A549 (cell line): ENCODE data around the gene TBXA2R. TPM values are rescaled to one million over a fixed set of nuclear protein-coding genes. Genes with fewer than 3 reads are reported as not detected.

Experiments used
- ATAC-seq, 2 experiments: fragments of 200-7000 bp in 1 of 2; fragments of >200 bp in 1 of 2; cut with Nextera tagmentation in 1 of 2; cut with Tn5 transposase in 1 of 2; 3 replicates each; pipeline versions ENCODE4 v1.8.0 to v1.9.1; 2018 to 2020; ENCODE audit warnings: mild to moderate bottlenecking in 1 of 2, moderate library complexity in 1 of 2
- CTCF ChIA-PET: fragments of 300-600 bp; sonication (Branson Sonifier 250); formaldehyde crosslinking; extraction: SDS; loops from one replicate; lab custom pipeline; 2021; ENCODE audit warnings: antibody characterized with exemption, inconsistent platforms; lab: Yijun Ruan, JAX
- POLR2A ChIA-PET: fragments of 350-600 bp; formaldehyde crosslinking; extraction: SDS; loops from one replicate; lab custom pipeline; 2021; ENCODE audit warnings: antibody characterized with exemption, inconsistent platforms; lab: Yijun Ruan, JAX
- DNase-seq, 2 experiments: peaks; one replicate each; pipeline versions ENCODE4 v3.0.0 to v3.0.0-alpha.2; 2011 to 2016; ENCODE audit warnings: low read depth in 1 of 2, low spot score in 1 of 2
- FAIRE-seq: peaks from 2 replicates; lab custom pipeline; 2011; peaks lifted over from hg19 to GRCh38; lab: Jason Lieb, UNC
- H3K27ac ChIP-seq, 2 experiments: fragments of >200 bp; sonication (Bioruptor Twin); formaldehyde crosslinking; 3 replicates each; pipeline ENCODE4 v1.5.1; 2016 to 2017
- H3K4me1 ChIP-seq: fragments of >200 bp; sonication (Bioruptor Twin); formaldehyde crosslinking; 3 replicates; pipeline ENCODE4 v1.6.1; 2016
- H3K4me2 ChIP-seq: fragments of >200 bp; sonication (Bioruptor Twin); formaldehyde crosslinking; 3 replicates; pipeline ENCODE4 v1.6.1; 2016
- H3K4me3 ChIP-seq: fragments of >200 bp; sonication (Bioruptor Twin); formaldehyde crosslinking; 3 replicates; pipeline ENCODE4 v1.5.1; 2016
- H3K9me3 ChIP-seq: fragments of >200 bp; sonication (Bioruptor Twin); formaldehyde crosslinking; 3 replicates; pipeline ENCODE4 v1.6.1; 2016
- BHLHE40 ChIP-seq: IDR thresholded peaks from 2 replicates; pipeline ENCODE4 v1.6.1; 2012; ENCODE audit warnings: low read depth, low read length, inconsistent platforms
- CTCF ChIP-seq: fragments of >200 bp; sonication (Bioruptor Twin); formaldehyde crosslinking; IDR thresholded peaks from 3 replicates; pipeline ENCODE4 v1.5.1; 2016
- EHF ChIP-seq: fragments of 250-450 bp; sonication (Bioruptor Pico); IDR thresholded peaks from 2 replicates; pipeline ENCODE4 v1.5.0; 2020; ENCODE audit warnings: mild to moderate bottlenecking
- ESRRA ChIP-seq: fragments of 150-350 bp; IDR thresholded peaks from 2 replicates; pipeline ENCODE4 v1.6.1; 2014; ENCODE audit warnings: mild to moderate bottlenecking, low read length, borderline replicate concordance
- FOSL2 ChIP-seq, 2 experiments: fragments of 450-650 bp in 1 of 2; fragments of >200 bp in 1 of 2; sonication (Bioruptor Twin) in 1 of 2; formaldehyde crosslinking; IDR thresholded peaks; 2 replicates each; pipeline versions ENCODE4 v1.5.0 to v1.6.1; 2016 to 2020; ENCODE audit warnings: mild to moderate bottlenecking in 1 of 2, moderate library complexity in 1 of 2
- HEYL ChIP-seq: fragments of 250-450 bp; sonication (Bioruptor Pico); IDR thresholded peaks from 2 replicates; pipeline ENCODE4 v1.8.0; 2021; ENCODE audit warnings: mild to moderate bottlenecking, moderate library complexity
- KDM1A ChIP-seq: fragments of 200-600 bp; sonication (generic); IDR thresholded peaks from 2 replicates; pipeline ENCODE4 v1.6.1; 2016; ENCODE audit warnings: low read depth, mild to moderate bottlenecking
- MYC ChIP-seq: IDR thresholded peaks from 2 replicates; pipeline ENCODE4 v1.6.1; 2012; ENCODE audit warnings: mild to moderate bottlenecking, inconsistent platforms, low read length, improper control_type of control experiment, borderline replicate concordance
- NFE2L2 ChIP-seq: fragments of 150-350 bp; conservative IDR thresholded peaks from 2 replicates; pipeline ENCODE4 v1.6.1; 2014; ENCODE audit warnings: low read length
- NR3C1 ChIP-seq: fragments of >200 bp; sonication (Bioruptor Twin); formaldehyde crosslinking; IDR thresholded peaks from 3 replicates; pipeline ENCODE4 v1.6.1; 2017
- PBX3 ChIP-seq: IDR thresholded peaks from 2 replicates; pipeline ENCODE4 v1.6.1; 2012
- POLR2AphosphoS2 ChIP-seq: conservative IDR thresholded peaks from 2 replicates; pipeline ENCODE4 v1.6.1; 2012; ENCODE audit warnings: low read length, improper control_type of control experiment, inconsistent platforms
- RAD21 ChIP-seq, 2 experiments: fragments of >200 bp in 1 of 2; sonication (Bioruptor Twin) in 1 of 2; formaldehyde crosslinking in 1 of 2; IDR thresholded peaks in 1 of 2; conservative IDR thresholded peaks in 1 of 2; 2 replicates in 1 of 2; 3 replicates in 1 of 2; pipeline ENCODE4 v1.6.1; 2012 to 2018; ENCODE audit warnings: inconsistent platforms in 1 of 2
- RARB ChIP-seq: fragments of 250-450 bp; sonication (Bioruptor Pico); IDR thresholded peaks from 2 replicates; pipeline ENCODE4 v1.8.0; 2021; ENCODE audit warnings: mild to moderate bottlenecking, moderate library complexity
- SMC3 ChIP-seq: fragments of >200 bp; sonication (Bioruptor Twin); formaldehyde crosslinking; IDR thresholded peaks from 3 replicates; pipeline ENCODE4 v1.6.1; 2018; ENCODE audit warnings: inconsistent platforms
- TFCP2L1 ChIP-seq: fragments of 250-450 bp; sonication (Bioruptor Pico); IDR thresholded peaks from 2 replicates; pipeline ENCODE4 v1.5.0; 2021; ENCODE audit warnings: mild to moderate bottlenecking
- USF2 ChIP-seq: fragments of 450-650 bp; IDR thresholded peaks from 2 replicates; pipeline ENCODE4 v1.6.1; 2014; ENCODE audit warnings: antibody characterized with exemption
- ZFP36 ChIP-seq: fragments of 450-650 bp; IDR thresholded peaks from 2 replicates; pipeline ENCODE4 v1.6.1; 2014; ENCODE audit warnings: borderline replicate concordance; ENCODE audit not compliant: partially characterized antibody
- ZNF302 ChIP-seq: fragments of 250-450 bp; sonication (Bioruptor Pico); IDR thresholded peaks from 2 replicates; pipeline ENCODE4 v1.9.0; 2021; ENCODE audit warnings: inconsistent platforms, mild to moderate bottlenecking, moderate library complexity
- ZSCAN20 ChIP-seq: fragments of 250-450 bp; sonication (Bioruptor Pico); IDR thresholded peaks from 2 replicates; pipeline ENCODE4 v1.8.0; 2022; ENCODE audit warnings: mild to moderate bottlenecking, moderate library complexity
- WGBS: methylation state at CpG from one replicate; pipeline ENCODE4 v1.1.6; 2017; ENCODE audit errors: missing lambda C conversion rate; 5-methylcytosine and 5-hydroxymethylcytosine counted together
- polyA plus RNA-seq, 4 experiments: library from polyadenylated mRNA; depleted of rRNA in 3 of 4; stranded (reverse); fragments of >200 nt; fragmentation: RNase III in 1 of 4; extraction: RNeasy Plus Mini Kit Qiagen cat#74134 plus additional on column Dnase treatment in 1 of 4; gene quantifications; 2 replicates in 3 of 4; 3 replicates in 1 of 4; pipeline ENCODE4 v1.2.3, GENCODE V29; 2011 to 2017
- small RNA-seq, 6 experiments: library from RNA; depleted of rRNA; stranded (forward); fragments of <200 nt; gene quantifications; one replicate each; pipeline ENCODE3, GENCODE V24; 2012

TBXA2R gene
- polyA plus RNA-seq, 2 of the 4 experiments (the other 2 are of a cell fraction), result 0.13 to 0.49 TPM

DNA sequence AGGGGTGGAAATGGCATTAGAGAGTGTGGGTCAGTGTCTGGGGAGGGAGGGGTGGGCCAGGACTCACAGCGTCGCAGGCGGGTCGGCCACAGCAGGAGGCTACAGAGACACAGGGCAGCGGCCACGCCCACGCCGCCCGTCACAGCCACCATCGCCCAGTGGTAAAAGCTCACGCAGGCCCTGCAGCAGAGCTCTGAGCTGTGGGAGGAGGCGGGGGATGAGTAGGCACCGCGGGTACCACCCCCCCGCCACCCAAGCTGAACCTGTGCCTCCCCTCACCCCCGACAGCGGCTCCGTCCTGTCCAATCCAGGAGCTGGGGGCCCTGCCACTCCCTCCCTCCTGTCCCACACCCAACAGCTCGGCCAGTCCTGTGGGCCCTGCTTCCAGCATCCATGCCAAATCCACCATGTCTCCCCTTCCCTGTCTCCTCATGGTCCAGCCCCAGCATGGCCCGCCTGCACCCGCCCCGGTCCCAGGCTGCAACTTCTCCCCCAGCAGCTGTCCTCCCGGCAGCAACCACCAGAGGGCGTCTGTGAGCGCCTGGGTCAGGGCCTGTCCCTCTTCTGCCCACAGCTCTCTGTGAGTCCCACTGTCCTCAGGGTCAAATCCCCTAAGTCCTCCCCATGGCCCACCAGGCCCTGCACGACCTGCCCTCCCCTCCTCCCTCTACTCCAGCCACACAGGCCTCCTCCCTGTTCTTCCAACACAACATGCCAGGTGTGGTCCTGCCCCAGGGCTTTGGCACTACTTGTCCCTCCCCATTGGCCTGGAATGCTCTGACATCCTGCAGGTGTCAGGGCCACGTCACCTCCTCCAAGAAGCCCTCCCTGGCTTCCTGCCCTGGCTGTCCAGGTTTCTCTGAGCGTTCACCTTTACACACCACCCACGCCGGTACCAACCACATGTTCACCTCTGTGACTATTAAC lies 61.7 kb downstream of the TBXA2R start:
- POLR2A ChIA-PET, result interaction anchor here (0.9 to 1.2 kb wide), 2 partner anchors 13 to 29 kb away, joined by 3 to 4 read pairs; no protein-coding TSS in a partner anchor
- ATAC-seq (peak; percentile 73 to 83), DNase-seq (peak; percentile 63 to 65), FAIRE-seq (no peak)
- Histone ChIP-seq H3K4me3 (no peak overlapping the region), H3K9me3 (no peaks in the 10 kb centered on the region), H3K4me2 (no peak overlapping the region), H3K27ac (peak overlapping the region in 1 of 2 experiments; percentile 43; a peak in 2 of 6 replicates), H3K4me1 (no peaks in the 10 kb centered on the region)
- 56% methylated on average over 17 of the region's 30 CpGs for WGBS
- TF ChIP-seq ZSCAN20 (CRISPR knock-in tag) (no peak), ZFP36 (peak; percentile 90), PBX3 (no peak), EHF (CRISPR knock-in tag) (no peak), MYC (no peak), HEYL (CRISPR knock-in tag) (no peak), NFE2L2 (no peak), ESRRA (no peak), ZNF302 (CRISPR knock-in tag) (no peak), CTCF (peak; percentile 69), KDM1A (no peak), FOSL2 (IDR thresholded peaks at IDR 0.05) (no peak), FOSL2 (CRISPR knock-in tag; IDR thresholded peaks at IDR 0.05) (no peak), TFCP2L1 (CRISPR knock-in tag) (no peak), POLR2AphosphoS2 (no peak), NR3C1 (no peak), BHLHE40 (no peak), RARB (CRISPR knock-in tag) (no peak), USF2 (no peak), RAD21 (conservative IDR thresholded peaks at IDR 0.05 in 1 of 2, IDR thresholded peaks at IDR 0.05 in 1 of 2) (peak; percentile 65 to 70), SMC3 (peak; percentile 83)
- CTCF ChIA-PET, result interaction anchor here (0.6 to 6.6 kb wide), 27 partner anchors 11 to 345 kb away, joined by 3 to 100 read pairs (median 6); partner anchors contain the start of genes CACTIN, HMG20B, MFSD12 and PIP5K1C

Small RNA genes within 50 kb of the gene (small RNA-seq; reads per million reads assigned to genes)
- gene AC005786.1, result 0 reads per million in 6 experiments

Other genes starting within 250 kb of the TBXA2R start
- gene NFIC, start 240.3 kb downstream of the TBXA2R start, polyA plus RNA-seq (2011; rRNA removed), result 2.6 and 4.7 TPM in 2 replicates
- gene NFIC, start 240.3 kb downstream of the TBXA2R start, polyA plus RNA-seq (2017; fragmentation: RNase III; extraction: RNeasy Plus Mini Kit Qiagen cat#74134 plus additional on column Dnase treatment), result 34.6 to 36.4 TPM (median 34.9 TPM) in 3 replicates
- gene SMIM24, start 126.3 kb downstream of the TBXA2R start, polyA plus RNA-seq (2011; rRNA removed), result 1.1 and 1.2 TPM in 2 replicates
- gene SMIM24, start 126.3 kb downstream of the TBXA2R start, polyA plus RNA-seq (2017; fragmentation: RNase III; extraction: RNeasy Plus Mini Kit Qiagen cat#74134 plus additional on column Dnase treatment), result 0.62 to 1.0 TPM (median 0.67 TPM) in 3 replicates
- gene SMIM44, start 123.4 kb downstream of the TBXA2R start, polyA plus RNA-seq (2011; rRNA removed), result not detected in 2 replicates
- gene SMIM44, start 123.4 kb downstream of the TBXA2R start, polyA plus RNA-seq (2017; fragmentation: RNase III; extraction: RNeasy Plus Mini Kit Qiagen cat#74134 plus additional on column Dnase treatment), result not detected in 3 replicates
- 3.3 and 4.6 TPM in 2 replicates for gene DOHH, start 106.2 kb downstream of the TBXA2R start, polyA plus RNA-seq (2011; rRNA removed)
- 12.1 to 14.2 TPM (median 13.3 TPM) in 3 replicates for gene DOHH, start 106.2 kb downstream of the TBXA2R start, polyA plus RNA-seq (2017; fragmentation: RNase III; extraction: RNeasy Plus Mini Kit Qiagen cat#74134 plus additional on column Dnase treatment)
- 13.9 and 14.4 TPM in 2 replicates for gene FZR1, start 100.6 kb downstream of the TBXA2R start, polyA plus RNA-seq (2011; rRNA removed)
- 15.5 to 19.1 TPM (median 18.1 TPM) in 3 replicates for gene FZR1, start 100.6 kb downstream of the TBXA2R start, polyA plus RNA-seq (2017; fragmentation: RNase III; extraction: RNeasy Plus Mini Kit Qiagen cat#74134 plus additional on column Dnase treatment)
- gene TEKTIP1, start 67.7 kb downstream of the TBXA2R start, polyA plus RNA-seq (2011; rRNA removed), result not detected in 2 replicates
- gene TEKTIP1, start 67.7 kb downstream of the TBXA2R start, polyA plus RNA-seq (2017; fragmentation: RNase III; extraction: RNeasy Plus Mini Kit Qiagen cat#74134 plus additional on column Dnase treatment), result not detected in 3 replicates
- 52.5 and 54.9 TPM in 2 replicates for gene MFSD12, start 49.3 kb downstream of the TBXA2R start, polyA plus RNA-seq (2011; rRNA removed)
- 101 to 115 TPM (median 109 TPM) in 3 replicates for gene MFSD12, start 49.3 kb downstream of the TBXA2R start, polyA plus RNA-seq (2017; fragmentation: RNase III; extraction: RNeasy Plus Mini Kit Qiagen cat#74134 plus additional on column Dnase treatment)
- gene HMG20B, start 33.9 kb downstream of the TBXA2R start, polyA plus RNA-seq (2011; rRNA removed), result 19.6 and 24.2 TPM in 2 replicates
- 40.0 to 47.1 TPM (median 46.6 TPM) in 3 replicates for gene HMG20B, start 33.9 kb downstream of the TBXA2R start, polyA plus RNA-seq (2017; fragmentation: RNase III; extraction: RNeasy Plus Mini Kit Qiagen cat#74134 plus additional on column Dnase treatment)
- 0.05 and 0.20 TPM in 2 replicates for gene GIPC3, start 21.4 kb downstream of the TBXA2R start, polyA plus RNA-seq (2011; rRNA removed)
- gene GIPC3, start 21.4 kb downstream of the TBXA2R start, polyA plus RNA-seq (2017; fragmentation: RNase III; extraction: RNeasy Plus Mini Kit Qiagen cat#74134 plus additional on column Dnase treatment), result 0.07 to 0.15 TPM (median 0.12 TPM) in 3 replicates
- gene CACTIN, start 19.9 kb upstream of the TBXA2R start, polyA plus RNA-seq (2011; rRNA removed), result 6.4 and 8.3 TPM in 2 replicates
- 14.6 to 15.3 TPM (median 14.9 TPM) in 3 replicates for gene CACTIN, start 19.9 kb upstream of the TBXA2R start, polyA plus RNA-seq (2017; fragmentation: RNase III; extraction: RNeasy Plus Mini Kit Qiagen cat#74134 plus additional on column Dnase treatment)
- 2.6 and 3.5 TPM in 2 replicates for gene PIP5K1C, start 93.6 kb upstream of the TBXA2R start, polyA plus RNA-seq (2011; rRNA removed)
- 8.1 to 9.5 TPM (median 9.3 TPM) in 3 replicates for gene PIP5K1C, start 93.6 kb upstream of the TBXA2R start, polyA plus RNA-seq (2017; fragmentation: RNase III; extraction: RNeasy Plus Mini Kit Qiagen cat#74134 plus additional on column Dnase treatment)
- 2.3 and 4.0 TPM in 2 replicates for gene TJP3, start 101.5 kb upstream of the TBXA2R start, polyA plus RNA-seq (2011; rRNA removed)
- 1.4 to 1.8 TPM (median 1.5 TPM) in 3 replicates for gene TJP3, start 101.5 kb upstream of the TBXA2R start, polyA plus RNA-seq (2017; fragmentation: RNase III; extraction: RNeasy Plus Mini Kit Qiagen cat#74134 plus additional on column Dnase treatment)
- gene APBA3, start 154.8 kb upstream of the TBXA2R start, polyA plus RNA-seq (2011; rRNA removed), result 5.5 and 6.9 TPM in 2 replicates
- 8.7 to 10.0 TPM (median 9.8 TPM) in 3 replicates for gene APBA3, start 154.8 kb upstream of the TBXA2R start, polyA plus RNA-seq (2017; fragmentation: RNase III; extraction: RNeasy Plus Mini Kit Qiagen cat#74134 plus additional on column Dnase treatment)
- 27.1 and 30.8 TPM in 2 replicates for gene MRPL54, start 155.8 kb upstream of the TBXA2R start, polyA plus RNA-seq (2011; rRNA removed)
- 45.3 to 48.9 TPM (median 47.5 TPM) in 3 replicates for gene MRPL54, start 155.8 kb upstream of the TBXA2R start, polyA plus RNA-seq (2017; fragmentation: RNase III; extraction: RNeasy Plus Mini Kit Qiagen cat#74134 plus additional on column Dnase treatment)
- gene RAX2, start 165.4 kb upstream of the TBXA2R start, polyA plus RNA-seq (2011; rRNA removed), result not detected in 2 replicates
- gene RAX2, start 165.4 kb upstream of the TBXA2R start, polyA plus RNA-seq (2017; fragmentation: RNase III; extraction: RNeasy Plus Mini Kit Qiagen cat#74134 plus additional on column Dnase treatment), result not detected in 3 replicates
- gene MATK, start 179.5 kb upstream of the TBXA2R start, polyA plus RNA-seq (2011; rRNA removed), result 0.12 and 0.13 TPM in 2 replicates
- gene MATK, start 179.5 kb upstream of the TBXA2R start, polyA plus RNA-seq (2017; fragmentation: RNase III; extraction: RNeasy Plus Mini Kit Qiagen cat#74134 plus additional on column Dnase treatment), result 0.25 to 0.45 TPM (median 0.32 TPM) in 3 replicates